ENCODE data around the gene ABCC1. TPM values are rescaled to one million over a fixed set of nuclear protein-coding genes. Genes with fewer than 3 reads are reported as not detected.
A peak's percentile ranks its signal among the peaks of the same experiment; 100 is the strongest.

ABCC1 gene
- total RNA-seq, 2 experiments from 2014 or later: 46.0 to 46.9 TPM

GRCh38 chr16:16017812-16018211 is 68.4 kb downstream of the ABCC1 start:
- H3K27me3 Mint-ChIP-seq (ENCODE audit: low read depth): no peaks in the 10 kb centered on the region
- ChIA-PET CTCF (no interaction called here), POLR2A (no interaction called here)
- peak overlapping the region; percentile 34 for H3K27ac Mint-ChIP-seq
- H3K4me3 Mint-ChIP-seq: no peak overlapping the region
- no peak for ATAC-seq
- H3K36me3 Mint-ChIP-seq (ENCODE audit: low read depth): peaks cover 64% of the 10 kb centered on the region
- no peaks in the 10 kb centered on the region for H3K9me3 Mint-ChIP-seq (ENCODE audit: insufficient read depth)
- peaks cover 13% of the 10 kb centered on the region for H3K4me1 Mint-ChIP-seq (ENCODE audit: low read depth)
- DNase-seq: no peak

- no peak overlapping the region for H3K4me3 Mint-ChIP-seq
- H3K9me3 Mint-ChIP-seq (ENCODE audit: insufficient read depth): no peaks in the 10 kb centered on the region
- H3K27ac Mint-ChIP-seq: peak overlapping the region; percentile 3
- ATAC-seq (no peak), DNase-seq (no peak)
- H3K4me1 Mint-ChIP-seq (ENCODE audit: low read depth): peaks cover 15% of the 10 kb centered on the region
- ChIA-PET CTCF (no interaction called here), POLR2A (no interaction called here)
- H3K27me3 Mint-ChIP-seq (ENCODE audit: low read depth): no peaks in the 10 kb centered on the region
- H3K36me3 Mint-ChIP-seq (ENCODE audit: low read depth): peaks cover 64% of the 10 kb centered on the region
Measured at GRCh38 chr16:16018705-16019104, 69.3 kb downstream of the ABCC1 start.

GRCh38 chr16:16019488-16019887 is 70.1 kb downstream of the ABCC1 start:
- no peak overlapping the region for H3K4me3 Mint-ChIP-seq
- POLR2A ChIA-PET: no interaction called here
- no peaks in the 10 kb centered on the region for H3K27me3 Mint-ChIP-seq (ENCODE audit: low read depth)
- H3K36me3 Mint-ChIP-seq (ENCODE audit: low read depth): peaks cover 65% of the 10 kb centered on the region
- peaks cover 20% of the 10 kb centered on the region for H3K4me1 Mint-ChIP-seq (ENCODE audit: low read depth)
- ATAC-seq: no peak
- no peaks in the 10 kb centered on the region for H3K9me3 Mint-ChIP-seq (ENCODE audit: insufficient read depth)
- no peak for DNase-seq
- H3K27ac Mint-ChIP-seq: peak overlapping the region; percentile 52
- CTCF ChIA-PET: no interaction called here

- Mint-ChIP-seq H3K4me3 (no peak overlapping the region), H3K36me3 (ENCODE audit: low read depth) (peaks cover 64% of the 10 kb centered on the region)
Measured at GRCh38 chr16:16020291-16020690, 70.9 kb downstream of the ABCC1 start.

GRCh38 chr16:16021020-16021419 is 71.6 kb downstream of the ABCC1 start:
- ChIA-PET CTCF (no interaction called here), POLR2A (no interaction called here)
- Mint-ChIP-seq H3K9me3 (ENCODE audit: insufficient read depth) (no peaks in the 10 kb centered on the region), H3K27me3 (ENCODE audit: low read depth) (no peaks in the 10 kb centered on the region), H3K27ac (no peak overlapping the region), H3K4me3 (no peak overlapping the region), H3K4me1 (ENCODE audit: low read depth) (peaks cover 32% of the 10 kb centered on the region), H3K36me3 (ENCODE audit: low read depth) (peaks cover 61% of the 10 kb centered on the region)
- ATAC-seq: no peak
- no peak for DNase-seq

More at GRCh38 chr16:16020291-16020690, 70.9 kb downstream of the ABCC1 start:
- H3K4me1 Mint-ChIP-seq (ENCODE audit: low read depth): peaks cover 28% of the 10 kb centered on the region
- H3K27ac Mint-ChIP-seq: no peak overlapping the region
- ChIA-PET CTCF (no interaction called here), POLR2A (no interaction called here)
- no peaks in the 10 kb centered on the region for H3K9me3 Mint-ChIP-seq (ENCODE audit: insufficient read depth)
- no peak for ATAC-seq
- no peak for DNase-seq
- no peaks in the 10 kb centered on the region for H3K27me3 Mint-ChIP-seq (ENCODE audit: low read depth)

GRCh38 chr16:16021646-16021987 is 72.2 kb downstream of the ABCC1 start:
- no peaks in the 10 kb centered on the region for H3K9me3 Mint-ChIP-seq (ENCODE audit: insufficient read depth)
- H3K27ac Mint-ChIP-seq: no peak overlapping the region
- ChIA-PET CTCF (interaction anchor here (1.8 kb wide), 1 partner anchor 147 kb away, joined by 4 read pairs; no protein-coding TSS in a partner anchor), POLR2A (no interaction called here)
- H3K4me1 Mint-ChIP-seq (ENCODE audit: low read depth): peaks cover 30% of the 10 kb centered on the region
- H3K36me3 Mint-ChIP-seq (ENCODE audit: low read depth): peaks cover 57% of the 10 kb centered on the region
- ATAC-seq (no peak), DNase-seq (no peak)
- H3K4me3 Mint-ChIP-seq: no peak overlapping the region
- no peaks in the 10 kb centered on the region for H3K27me3 Mint-ChIP-seq (ENCODE audit: low read depth)

GRCh38 chr16:16021988-16022682 is 72.7 kb downstream of the ABCC1 start:
- DNase-seq (no peak), ATAC-seq (no peak)
- ChIA-PET POLR2A (interaction anchor here (0.6 kb wide), 1 partner anchor 407 kb away, joined by 6 read pairs; no protein-coding TSS in a partner anchor), CTCF (interaction anchor here (0.8 to 1.8 kb wide), 3 partner anchors 10 to 148 kb away, joined by 3 to 4 read pairs (median 4); no protein-coding TSS in a partner anchor)
- H3K4me3 Mint-ChIP-seq: no peak overlapping the region
- H3K4me1 Mint-ChIP-seq (ENCODE audit: low read depth): peaks cover 30% of the 10 kb centered on the region
- peaks cover 53% of the 10 kb centered on the region for H3K36me3 Mint-ChIP-seq (ENCODE audit: low read depth)
- no peaks in the 10 kb centered on the region for H3K9me3 Mint-ChIP-seq (ENCODE audit: insufficient read depth)
- no peaks in the 10 kb centered on the region for H3K27me3 Mint-ChIP-seq (ENCODE audit: low read depth)
- H3K27ac Mint-ChIP-seq: no peak overlapping the region

GRCh38 chr16:16022683-16023064 is 73.3 kb downstream of the ABCC1 start:
- ATAC-seq (no peak), DNase-seq (no peak)
- Mint-ChIP-seq H3K27ac (no peak overlapping the region), H3K36me3 (ENCODE audit: low read depth) (peaks cover 49% of the 10 kb centered on the region), H3K9me3 (ENCODE audit: insufficient read depth) (no peaks in the 10 kb centered on the region), H3K27me3 (ENCODE audit: low read depth) (no peaks in the 10 kb centered on the region), H3K4me1 (ENCODE audit: low read depth) (peaks cover 29% of the 10 kb centered on the region), H3K4me3 (no peak overlapping the region)
- ChIA-PET CTCF (interaction anchor here (0.6 to 1.8 kb wide), 4 partner anchors 10 to 1163 kb away, joined by 3 to 4 read pairs (median 4); no protein-coding TSS in a partner anchor), POLR2A (no interaction called here)

- Mint-ChIP-seq H3K27ac (peak overlapping the region; percentile 67), H3K4me1 (ENCODE audit: low read depth) (peaks cover 25% of the 10 kb centered on the region), H3K9me3 (ENCODE audit: insufficient read depth) (no peaks in the 10 kb centered on the region), H3K36me3 (ENCODE audit: low read depth) (peaks cover 27% of the 10 kb centered on the region), H3K4me3 (no peak overlapping the region), H3K27me3 (ENCODE audit: low read depth) (no peaks in the 10 kb centered on the region)
- peak; percentile 36 for ATAC-seq
- POLR2A ChIA-PET: interaction anchor here (0.5 to 1.1 kb wide), 2 partner anchors 33 to 75 kb away, joined by 3 read pairs; no protein-coding TSS in a partner anchor
- DNase-seq: peak; percentile 31
- CTCF ChIA-PET: interaction anchor here (0.6 to 1.1 kb wide), 2 partner anchors 16 to 74 kb away, joined by 3 to 5 read pairs; no protein-coding TSS in a partner anchor
Measured at GRCh38 chr16:16025214-16025968, 76.0 kb downstream of the ABCC1 start.

- ATAC-seq (no peak), DNase-seq (no peak)
- Mint-ChIP-seq H3K36me3 (ENCODE audit: low read depth) (peaks cover 27% of the 10 kb centered on the region), H3K4me1 (ENCODE audit: low read depth) (peaks cover 30% of the 10 kb centered on the region), H3K27ac (no peak overlapping the region), H3K27me3 (ENCODE audit: low read depth) (no peaks in the 10 kb centered on the region), H3K9me3 (ENCODE audit: insufficient read depth) (no peaks in the 10 kb centered on the region), H3K4me3 (no peak overlapping the region)
- ChIA-PET POLR2A (no interaction called here), CTCF (no interaction called here)
Measured at GRCh38 chr16:16027728-16028310, 78.4 kb downstream of the ABCC1 start.

- H3K27ac Mint-ChIP-seq: no peak overlapping the region
- H3K27me3 Mint-ChIP-seq (ENCODE audit: low read depth): no peaks in the 10 kb centered on the region
- H3K4me3 Mint-ChIP-seq: no peak overlapping the region
- CTCF ChIA-PET: no interaction called here
- POLR2A ChIA-PET: no interaction called here
- H3K9me3 Mint-ChIP-seq (ENCODE audit: insufficient read depth): no peaks in the 10 kb centered on the region
- peaks cover 34% of the 10 kb centered on the region for H3K4me1 Mint-ChIP-seq (ENCODE audit: low read depth)
- no peak for ATAC-seq
- DNase-seq: no peak
- peaks cover 26% of the 10 kb centered on the region for H3K36me3 Mint-ChIP-seq (ENCODE audit: low read depth)
Measured at GRCh38 chr16:16028311-16028999, 79.0 kb downstream of the ABCC1 start.
